Islet of Langerhans (tissue), 1 donor: ENCODE results near the gene GARNL3.

Source experiments
- FAIRE-seq: peaks from one replicate; lab custom pipeline; 2011; peaks lifted over from hg19 to GRCh38; lab: Jason Lieb, UNC

GARNL3 gene

DNA sequence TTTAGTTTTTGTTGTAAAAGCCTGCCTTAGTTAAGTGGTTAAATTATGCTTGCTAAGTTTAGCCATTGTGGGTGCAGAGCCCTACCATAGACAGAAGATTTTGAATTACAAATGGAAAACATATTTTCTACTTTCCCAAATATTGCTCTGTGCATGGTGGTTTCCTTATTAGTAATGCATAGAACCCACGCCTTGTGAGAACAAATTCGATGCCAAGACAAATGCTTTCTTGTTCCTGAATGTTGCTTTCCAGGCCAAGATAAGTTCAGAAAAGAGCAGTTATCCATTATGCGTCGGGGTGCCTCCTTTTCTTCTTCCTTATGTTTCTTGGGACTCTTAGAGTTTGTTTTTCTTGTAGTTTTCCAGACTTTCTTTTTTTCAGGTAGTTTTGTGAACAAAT, 31.0 kb upstream of the GARNL3 start:
- no peak for FAIRE-seq

DNA sequence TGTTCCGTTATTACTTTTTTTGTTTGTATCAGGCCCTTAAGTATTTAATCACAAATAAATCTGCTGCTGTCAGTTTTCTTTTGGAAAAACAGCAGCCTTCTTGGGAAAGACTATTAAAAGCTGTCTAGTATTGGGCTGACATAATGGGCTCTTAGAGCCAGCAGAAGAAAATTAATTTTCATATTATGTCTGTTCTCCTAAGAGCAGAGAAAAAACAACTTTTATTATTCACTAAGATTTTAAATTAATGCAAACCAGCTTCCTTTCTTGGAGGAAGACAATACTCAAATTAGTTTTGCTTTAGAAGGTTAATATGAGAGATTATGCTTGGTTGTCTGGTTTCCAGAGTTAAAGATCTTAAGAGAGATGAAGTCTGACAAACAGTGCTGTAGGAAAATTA, 30.6 kb upstream of the GARNL3 start:
- FAIRE-seq, result no peak

DNA sequence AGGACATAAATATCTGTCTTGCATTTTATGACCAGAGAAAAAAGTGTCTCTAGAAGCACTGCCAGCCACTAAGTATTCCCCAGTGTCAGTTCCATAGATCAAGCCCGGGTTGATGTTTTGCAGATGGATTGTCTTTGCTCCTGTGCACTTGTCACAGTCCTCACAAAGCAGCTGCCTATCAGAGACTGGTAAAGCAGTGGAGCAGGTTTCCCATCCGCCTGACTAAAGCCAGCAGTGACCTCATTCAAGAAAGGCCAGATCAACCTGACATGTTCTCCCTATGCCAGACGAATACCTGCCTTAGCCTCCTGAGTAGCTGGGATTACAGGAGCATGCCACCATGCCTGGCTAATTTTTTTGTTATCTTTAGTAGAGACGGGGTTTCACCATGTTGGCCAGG, 26.8 kb upstream of the GARNL3 start:
- FAIRE-seq, result no peak

DNA sequence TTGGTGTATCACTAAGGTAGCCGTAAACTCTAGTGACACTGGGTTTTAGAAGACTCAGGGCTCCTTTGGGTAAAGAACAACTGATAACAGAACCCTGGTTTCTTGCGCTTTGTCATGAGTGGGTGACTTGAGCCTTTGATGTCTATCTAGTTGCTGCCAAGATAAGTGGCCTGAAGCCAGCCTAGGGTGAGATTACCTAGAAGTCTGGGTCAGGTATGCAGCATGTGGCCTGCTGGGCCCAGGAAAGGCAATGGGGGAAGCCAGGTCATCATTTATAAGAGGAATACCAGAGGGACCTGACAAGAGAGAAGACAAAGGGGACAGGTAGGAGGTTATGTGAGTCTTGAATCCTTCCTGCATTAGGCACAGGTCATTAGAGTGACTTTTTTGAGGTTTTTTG, 23.2 kb upstream of the GARNL3 start:
- FAIRE-seq, result no peak

DNA sequence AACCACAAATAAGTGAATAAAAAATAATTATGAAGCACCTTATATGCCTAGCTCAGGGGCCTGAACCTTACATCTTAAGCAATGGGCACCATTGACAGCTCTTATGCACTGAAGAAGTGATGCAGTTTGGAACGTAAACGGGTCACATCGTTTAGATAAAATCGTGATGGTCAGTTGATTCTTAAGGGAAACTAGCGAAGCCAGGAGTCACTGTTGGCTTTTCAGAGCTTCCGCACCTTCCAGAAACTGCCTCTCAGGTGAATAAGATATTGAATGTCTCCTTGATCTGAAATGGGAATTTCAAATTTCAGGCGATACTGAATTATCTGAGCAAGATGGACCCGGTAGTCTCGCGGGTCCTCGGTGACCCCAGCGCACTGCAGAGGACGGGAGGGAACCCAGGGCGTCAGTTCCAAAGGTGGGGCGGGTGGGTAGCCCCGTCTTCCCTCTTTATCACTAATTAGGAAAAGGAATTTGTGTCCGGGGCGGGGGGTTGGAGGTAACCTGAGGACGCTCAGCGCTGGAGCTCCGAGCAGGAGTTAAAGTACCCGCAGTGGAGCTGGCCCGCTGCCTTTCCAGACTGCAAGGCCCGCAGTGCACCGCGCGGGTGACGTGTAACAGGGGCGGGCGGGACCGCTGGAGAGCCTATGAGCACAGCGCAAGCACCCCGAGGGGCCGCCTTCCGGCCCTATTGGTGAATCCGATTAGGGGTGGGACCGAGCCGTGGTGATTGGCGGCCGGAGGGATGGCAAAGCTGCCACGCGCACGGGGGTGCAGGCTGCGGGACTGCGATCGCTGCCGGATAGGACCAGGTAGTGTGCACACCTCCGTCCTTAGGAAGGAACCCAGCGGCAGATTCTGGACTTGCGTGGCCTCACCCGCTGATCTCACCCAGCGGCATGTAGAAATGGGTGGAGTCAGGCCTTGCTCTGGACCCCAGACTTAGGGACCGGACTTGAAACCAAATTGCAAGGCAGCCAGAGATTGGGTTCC, 19.7 kb upstream of the GARNL3 start:
- FAIRE-seq, result no peak

DNA sequence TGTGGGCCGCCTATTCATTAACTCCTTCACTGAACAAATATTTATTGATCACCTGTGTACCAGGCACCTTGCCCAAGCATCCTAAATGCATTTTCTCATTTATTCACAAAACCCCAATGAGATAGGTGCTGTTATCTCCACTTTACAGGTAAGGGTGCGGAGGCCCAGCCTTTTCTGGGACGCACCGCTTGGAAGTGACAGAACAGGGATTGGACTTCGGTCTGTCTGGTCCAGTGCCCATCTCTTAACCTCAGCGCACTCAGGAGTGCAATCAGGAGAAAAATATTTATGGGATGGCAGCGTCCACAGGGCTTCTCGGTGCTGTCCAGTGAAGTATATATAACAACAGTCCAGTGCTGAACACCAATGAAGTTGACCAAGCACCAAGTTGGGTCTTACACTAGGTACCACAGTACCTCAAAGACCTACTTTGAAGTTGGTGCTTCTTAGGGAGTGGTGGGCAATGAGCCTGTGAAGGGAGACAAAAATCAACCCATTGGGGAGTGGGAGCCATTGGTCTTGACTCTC, 18.9 kb upstream of the GARNL3 start:
- no peak for FAIRE-seq

DNA sequence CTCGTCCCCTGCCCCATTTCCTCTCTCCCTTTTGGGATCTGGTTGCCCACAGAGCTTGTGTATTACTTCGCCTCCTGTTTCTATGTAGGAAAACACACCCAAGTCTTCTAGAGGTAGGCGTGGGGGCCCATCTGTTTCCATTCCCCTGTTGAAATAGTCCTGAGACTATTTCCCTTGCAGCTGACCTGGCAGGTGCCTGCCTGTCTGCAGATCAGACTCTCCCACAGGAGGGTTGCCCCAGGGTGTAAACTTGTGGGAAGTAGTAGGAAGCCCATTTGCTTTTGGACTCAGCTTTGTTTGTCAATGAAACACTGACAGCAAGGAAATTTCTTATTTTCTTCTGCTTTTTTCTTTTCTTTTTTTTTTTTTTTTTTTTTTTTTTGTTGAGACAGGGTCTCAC, 16.3 kb upstream of the GARNL3 start:
- FAIRE-seq, result no peak

DNA sequence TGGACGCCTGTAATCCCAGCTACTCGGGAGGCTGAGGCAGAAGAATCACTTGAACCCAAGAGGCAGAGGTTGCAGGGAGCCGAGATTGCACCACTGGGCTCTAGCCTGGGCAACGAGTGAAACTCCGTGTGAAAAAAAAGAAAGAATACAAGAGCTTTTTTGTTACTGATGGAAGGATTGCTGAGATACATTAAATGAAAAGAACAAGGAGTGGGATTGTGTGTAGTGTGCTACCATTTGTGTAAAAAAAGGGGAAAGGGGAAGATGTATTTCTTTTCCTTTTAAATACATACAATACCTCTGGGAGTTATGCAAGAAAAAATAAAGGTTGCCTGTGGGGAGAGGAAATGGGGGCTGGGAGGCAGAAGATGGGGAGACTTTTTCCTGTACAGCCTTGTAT, 14.7 kb upstream of the GARNL3 start:
- no peak for FAIRE-seq

DNA sequence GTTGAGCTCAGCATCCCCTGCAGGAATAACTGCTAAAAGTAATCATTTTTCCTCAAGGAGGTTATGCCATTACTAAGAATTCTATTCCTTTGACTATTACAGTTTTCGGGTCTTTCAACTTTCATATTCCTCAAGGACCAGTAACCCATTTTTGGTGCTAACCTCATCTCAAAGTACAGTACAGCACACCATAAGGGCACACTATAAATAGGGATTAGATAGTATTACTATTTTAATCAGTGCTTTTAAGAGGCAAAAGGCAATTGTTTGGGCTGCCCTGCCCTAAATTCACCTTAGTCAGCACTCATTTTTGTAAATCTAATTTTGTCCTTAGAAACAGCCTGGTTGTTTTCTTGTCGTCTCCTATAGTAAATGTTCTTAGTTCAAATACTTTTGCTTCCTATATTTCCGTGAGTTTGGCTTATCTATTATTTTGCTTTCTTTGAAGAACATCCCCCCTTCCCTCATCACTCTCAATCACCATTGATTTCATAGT, 13.6 kb upstream of the GARNL3 start:
- no peak for FAIRE-seq

DNA sequence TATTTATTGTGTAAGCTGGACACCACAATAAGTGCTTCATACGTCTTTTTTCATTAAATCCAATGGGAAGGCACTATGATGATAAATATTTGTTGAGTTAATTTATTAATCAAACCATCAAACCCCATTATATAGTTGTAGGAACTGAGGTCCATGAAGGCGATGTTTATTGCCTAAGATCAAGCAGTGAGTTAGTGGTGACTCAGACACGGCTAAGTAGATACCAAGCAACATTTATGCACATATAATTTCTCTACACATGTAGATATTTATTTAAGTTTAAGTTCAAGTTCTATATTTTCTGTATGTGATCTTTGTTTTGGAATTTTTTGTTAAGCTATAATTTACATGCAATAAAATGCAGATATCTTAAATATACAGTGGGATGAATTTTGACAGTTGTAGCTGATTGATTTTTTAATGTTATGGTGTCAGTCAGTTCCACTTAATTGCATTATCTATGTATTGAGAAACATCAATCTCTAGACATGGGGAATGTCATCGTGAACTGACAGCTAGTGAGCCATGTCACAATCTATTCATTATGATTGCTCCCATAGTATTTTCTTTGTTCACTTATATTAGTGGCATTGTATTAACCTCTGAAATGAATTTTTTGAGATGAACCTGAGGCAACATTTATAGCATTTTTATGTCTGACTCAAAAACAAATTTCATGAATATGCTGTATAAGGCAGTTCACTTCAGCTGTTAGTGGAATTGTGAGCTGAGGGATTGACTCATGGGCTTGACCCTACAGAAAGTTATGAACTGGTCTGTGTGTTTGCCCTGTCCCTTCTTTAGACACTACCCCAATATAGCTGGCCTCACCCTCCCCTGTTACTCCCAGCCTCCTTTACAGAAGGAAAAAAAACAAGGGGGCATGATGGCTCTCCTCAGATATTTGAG, 11.9 kb upstream of the GARNL3 start:
- no peak for FAIRE-seq

DNA sequence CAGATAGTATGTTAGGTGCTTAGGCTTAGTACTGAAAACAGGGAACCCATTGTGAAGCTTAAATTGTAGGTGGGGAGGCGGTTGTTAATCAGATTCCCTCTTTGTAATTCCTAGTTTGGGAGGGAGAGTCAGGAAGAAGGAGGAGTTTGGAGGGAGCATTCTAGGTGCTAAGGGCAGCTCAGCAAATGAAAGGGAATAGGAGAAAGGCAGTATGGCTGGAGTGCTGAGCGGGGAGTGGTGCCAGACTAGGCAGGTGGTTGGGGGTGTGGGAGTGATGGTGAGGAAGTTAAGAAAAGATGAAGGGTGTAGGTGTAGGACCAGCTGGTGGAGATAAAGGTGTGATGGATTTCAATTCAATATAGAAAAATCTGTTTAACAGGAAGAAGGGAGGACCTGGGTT, 11.1 kb upstream of the GARNL3 start:
- no peak for FAIRE-seq

DNA sequence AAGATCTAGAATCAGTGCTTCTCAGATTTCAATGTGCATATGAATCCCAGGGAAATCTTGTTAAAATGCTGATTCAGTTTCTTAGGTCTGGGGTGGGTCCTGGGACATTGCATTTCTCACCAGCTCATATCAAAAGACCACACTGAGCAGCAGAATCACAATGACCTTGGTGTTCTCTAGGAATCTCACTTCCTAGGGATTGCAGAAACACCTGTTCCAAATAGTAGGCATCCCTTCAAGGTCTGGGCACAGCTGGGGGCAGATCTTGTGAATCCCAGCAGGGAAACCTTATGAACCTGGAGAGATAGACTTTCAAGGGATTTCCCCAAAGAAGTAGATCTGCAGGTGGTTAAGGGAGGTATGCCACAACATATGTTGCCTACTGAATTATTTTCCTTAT, 8.9 kb upstream of the GARNL3 start:
- FAIRE-seq, result no peak

DNA sequence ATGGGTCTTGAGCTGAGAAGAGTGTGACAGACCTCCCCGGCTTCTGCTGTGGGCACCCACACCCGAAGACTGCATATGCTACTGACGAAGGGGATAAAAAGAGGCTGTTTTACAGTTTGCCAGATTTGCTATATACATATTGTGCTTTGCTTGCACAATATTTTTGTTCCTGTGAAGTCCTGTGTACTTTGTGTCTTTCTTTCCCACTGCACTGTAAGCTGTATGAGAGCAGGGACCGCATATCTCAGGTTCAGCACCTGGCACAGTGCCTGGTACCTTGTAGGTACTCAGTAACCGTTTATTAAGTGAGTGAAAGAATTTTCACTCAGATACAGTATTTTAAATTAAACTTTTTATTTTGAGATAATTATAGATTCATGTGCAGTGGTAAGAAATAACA, 8.2 kb upstream of the GARNL3 start:
- FAIRE-seq, result no peak

DNA sequence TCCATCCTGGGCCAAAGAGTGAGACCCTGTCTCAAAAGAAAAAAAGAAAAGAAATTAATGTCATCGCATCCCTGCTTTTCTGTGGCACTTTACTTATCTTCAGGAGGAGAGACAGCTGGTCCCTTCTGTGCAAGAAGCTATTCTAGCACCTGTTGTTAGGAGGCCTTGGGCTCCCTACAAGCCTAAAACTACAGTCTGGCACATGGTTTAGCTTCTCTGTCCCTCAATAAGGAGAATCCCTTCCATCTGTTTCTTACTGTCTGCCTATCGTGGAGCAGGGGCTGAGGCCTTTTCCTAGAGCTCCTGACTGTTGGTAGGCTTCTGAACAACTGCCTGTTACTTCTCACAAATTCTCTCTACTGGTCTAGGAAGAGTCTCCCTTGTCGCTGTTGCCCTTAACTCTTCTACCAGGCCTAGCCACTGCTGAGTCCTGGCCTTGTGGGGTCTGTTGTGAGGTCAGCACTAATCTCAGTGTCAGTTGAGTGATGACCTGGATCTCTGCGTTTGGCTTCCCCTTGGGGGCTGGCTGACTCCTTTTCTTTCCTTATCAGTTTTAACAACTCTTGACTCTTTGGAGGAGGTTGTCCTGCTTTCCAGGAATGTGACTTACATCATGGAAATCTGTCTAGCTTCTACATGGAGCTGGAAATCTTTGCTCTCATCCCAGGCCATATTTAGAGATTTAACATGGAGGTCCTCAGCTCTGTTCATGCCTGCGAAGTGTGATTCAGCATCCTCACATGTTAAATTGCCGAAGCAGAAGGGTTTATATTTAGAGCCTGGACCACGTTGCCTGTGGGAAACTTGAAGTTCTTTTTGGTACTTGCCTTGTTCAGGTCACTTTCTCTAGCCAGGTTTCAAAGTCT, 5.7 kb upstream of the GARNL3 start:
- FAIRE-seq, result no peak

DNA sequence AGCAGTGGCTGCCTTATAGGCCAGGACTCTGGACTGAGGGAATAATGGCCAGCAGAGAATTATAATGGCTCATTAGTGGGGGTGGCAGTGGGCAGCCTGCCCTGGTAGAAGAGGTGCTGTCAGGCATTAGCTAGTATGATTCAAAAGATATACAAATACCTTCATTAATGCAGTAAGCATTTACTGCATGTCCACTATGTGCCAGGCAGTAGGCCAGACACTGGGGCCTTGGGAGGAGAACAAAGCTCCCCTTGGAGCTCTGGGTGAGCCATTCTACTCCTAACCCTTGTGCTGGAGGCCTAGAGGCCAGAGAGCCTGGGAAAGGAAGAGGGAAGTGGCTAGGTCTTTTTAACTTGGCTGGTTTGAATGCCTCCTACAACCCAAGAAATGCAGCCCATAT, 2.0 kb upstream of the GARNL3 start:
- FAIRE-seq, result no peak

DNA sequence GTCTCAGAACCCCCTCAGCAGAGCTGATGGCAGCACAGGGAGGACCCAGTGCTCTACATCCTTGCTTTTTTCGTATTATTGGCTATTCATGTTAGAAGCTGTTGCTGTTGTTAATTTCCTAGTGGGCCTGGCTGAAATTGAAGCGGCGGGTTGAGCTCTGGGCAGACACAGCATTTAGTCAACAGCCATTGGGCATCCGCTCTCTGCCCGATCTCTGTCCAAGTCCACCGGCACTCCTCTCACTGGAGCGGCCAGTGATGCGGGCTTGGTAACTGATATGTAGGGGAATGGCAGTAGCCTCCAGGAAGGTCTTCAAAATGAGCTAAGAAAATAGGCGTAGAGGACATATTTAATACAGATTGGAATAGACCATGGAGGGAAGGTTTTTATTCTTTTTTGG, 1.3 kb upstream of the GARNL3 start:
- no peak for FAIRE-seq

DNA sequence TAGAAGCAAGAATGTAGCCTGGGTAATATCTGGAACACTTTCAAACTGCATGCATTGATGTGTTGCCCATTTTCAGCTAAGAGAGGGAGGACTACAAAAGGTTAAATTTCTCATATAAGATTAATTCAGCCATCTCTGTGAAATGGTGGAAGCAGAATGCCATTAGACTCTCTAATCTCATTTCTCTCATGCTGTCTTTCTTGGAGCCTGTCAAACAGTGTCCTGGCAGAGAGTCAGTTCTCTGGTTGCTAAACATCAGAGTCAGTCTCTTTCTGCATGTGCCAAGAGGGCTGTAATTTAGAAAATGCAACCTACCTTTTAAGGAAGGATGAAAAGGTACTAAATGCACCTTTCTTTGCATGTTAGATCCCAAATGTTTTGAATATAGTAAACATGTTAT, 910 bp upstream of the GARNL3 start:
- no peak for FAIRE-seq

DNA sequence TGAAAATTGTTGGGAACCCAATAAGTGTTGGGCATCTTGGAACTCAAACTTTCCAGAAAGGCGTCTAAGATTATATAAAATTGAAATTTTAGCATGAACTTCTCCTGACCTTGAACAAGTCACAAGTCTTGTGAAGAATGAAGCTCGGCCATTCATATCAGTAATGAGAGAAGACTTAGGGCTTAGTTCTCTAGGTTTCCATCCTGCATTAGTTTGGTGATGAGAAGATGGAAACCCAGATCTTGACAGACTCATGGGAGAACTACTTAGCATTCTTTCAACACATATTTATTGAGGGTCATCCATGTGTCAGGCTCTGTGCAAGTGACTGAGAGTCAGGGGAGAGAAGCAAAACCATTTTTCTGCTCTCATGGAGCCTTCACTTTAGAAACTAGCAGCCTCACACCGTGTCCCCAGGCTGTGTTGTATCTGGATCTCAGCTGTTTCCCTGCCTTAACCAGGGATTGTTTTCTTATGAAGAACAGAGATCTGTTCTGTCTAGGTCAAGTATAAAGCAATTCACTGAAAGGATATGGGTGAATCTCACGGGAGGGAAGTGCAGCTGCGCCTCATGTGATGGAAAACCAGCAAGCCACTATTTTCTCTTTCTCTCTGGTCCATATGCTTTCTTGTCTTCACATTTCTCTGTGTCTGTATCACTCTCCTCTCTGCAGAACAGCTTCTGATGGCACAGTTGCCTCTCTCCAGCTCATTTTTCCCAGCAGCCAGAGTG, 3.4 kb downstream of the GARNL3 start:
- no peak for FAIRE-seq

DNA sequence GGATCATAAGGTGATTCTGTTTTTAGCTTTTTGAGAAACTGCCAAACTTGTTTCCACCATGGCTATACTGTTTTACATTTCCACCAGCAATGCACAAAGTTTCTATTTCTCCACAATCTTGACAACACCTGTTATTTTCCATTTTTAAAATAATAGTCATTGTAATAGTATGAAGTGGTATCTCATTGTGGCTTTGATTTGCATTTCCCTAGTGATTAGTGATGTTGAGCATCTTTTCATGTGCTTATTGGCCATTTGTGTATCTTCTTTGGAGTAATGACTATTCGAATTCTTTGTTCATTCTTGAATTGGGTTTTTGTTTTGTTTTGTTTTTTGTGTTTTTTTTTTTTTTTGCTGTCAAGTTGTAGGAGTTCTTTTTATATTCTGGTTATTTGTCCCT, 4.9 kb downstream of the GARNL3 start:
- peak; percentile 13 for FAIRE-seq

DNA sequence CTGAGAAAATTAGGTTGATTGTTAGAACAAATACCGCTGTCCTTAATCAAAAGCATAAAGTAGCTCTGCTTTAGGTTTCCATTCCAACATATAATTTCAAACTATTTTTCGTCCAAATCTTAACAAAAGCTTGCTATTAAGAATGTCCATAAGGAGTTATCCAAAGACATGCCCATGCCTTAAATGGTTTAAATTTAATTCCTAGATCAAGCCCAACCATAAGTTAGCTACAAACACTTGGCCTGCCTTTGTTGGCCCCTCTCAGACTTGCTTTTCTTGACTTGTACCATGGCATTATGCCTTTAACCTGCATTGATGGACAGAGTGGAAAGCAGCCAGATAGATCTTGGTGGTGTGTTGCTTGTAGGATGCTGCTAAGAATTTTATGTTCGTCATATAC, 8.8 kb downstream of the GARNL3 start:
- no peak for FAIRE-seq

DNA sequence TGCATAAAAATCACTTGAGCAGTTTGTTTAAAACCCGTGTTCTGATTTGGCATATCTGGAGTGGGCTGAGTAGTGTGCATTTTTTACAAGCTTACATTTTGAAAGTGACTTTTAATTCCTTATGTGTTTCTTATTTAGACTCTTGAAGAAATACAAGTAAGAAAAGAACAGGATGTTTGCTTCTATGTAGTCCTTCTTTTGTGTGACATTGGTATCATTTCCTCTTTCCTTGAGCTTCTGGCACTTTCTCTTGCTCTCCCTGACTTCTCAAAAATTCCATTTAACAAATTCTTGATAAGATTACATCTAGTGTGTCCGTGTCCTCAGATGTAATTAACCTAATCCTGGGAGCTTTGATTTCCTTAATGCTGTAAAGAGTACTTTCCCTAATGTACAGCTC, 12.5 kb downstream of the GARNL3 start:
- no peak for FAIRE-seq
